BJ (cell line): ENCODE data around the gene CSE1L. TPM values are rescaled to one million over a fixed set of nuclear protein-coding genes. Genes with fewer than 3 reads are reported as not detected.

Experiments
- CTCF ChIA-PET: fragments of 350-600 bp; formaldehyde crosslinking; extraction: SDS; loops from one replicate; lab custom pipeline; 2021; ENCODE audit warnings: antibody characterized with exemption, inconsistent platforms; lab: Yijun Ruan, JAX
- POLR2A ChIA-PET: fragments of 300-600 bp; sonication (Branson Sonifier 250); formaldehyde crosslinking; extraction: SDS; loops from one replicate; lab custom pipeline; 2021; ENCODE audit warnings: antibody characterized with exemption; lab: Charles Lee
- DNase-seq: peaks from one replicate; pipeline ENCODE4 v3.0.0-alpha.2; 2011; ENCODE audit warnings: low read depth
- H3K27me3 ChIP-seq: 2 replicates; pipeline ENCODE4 v1.6.0; 2011; ENCODE audit warnings: low read length; ENCODE audit not compliant: control insufficient read depth, insufficient read depth
- H3K36me3 ChIP-seq: 2 replicates; pipeline ENCODE4 v1.5.1; 2011; ENCODE audit warnings: low read length; ENCODE audit not compliant: control insufficient read depth, insufficient read depth
- H3K4me3 ChIP-seq: 2 replicates; pipeline ENCODE4 v1.5.1; 2011; ENCODE audit warnings: low read depth, mild to moderate bottlenecking, control low read depth, low read length
- polyA plus RNA-seq: library from polyadenylated mRNA; depleted of rRNA; stranded (reverse); fragments of >200 nt; gene quantifications from 2 replicates; pipeline ENCODE4 v1.2.3, GENCODE V29; 2011; rRNA removed
- small RNA-seq: library from RNA; depleted of rRNA; stranded (forward); fragments of <200 nt; gene quantifications from one replicate; pipeline ENCODE3, GENCODE V24; 2012; ENCODE audit warnings: low replicate concordance, low read depth; ENCODE audit not compliant: insufficient read length
- TF ChIP-seq, protein P1 (sequence below): IDR thresholded peaks from 2 replicates; pipeline ENCODE4 v1.5.1; 2011; ENCODE audit warnings: low read depth, mild to moderate bottlenecking, control low read depth, inconsistent platforms, low read length, moderate library complexity; ENCODE audit not compliant: insufficient read depth

CSE1L gene
- polyA plus RNA-seq, 1 experiment: 21.7 TPM

DNA sequence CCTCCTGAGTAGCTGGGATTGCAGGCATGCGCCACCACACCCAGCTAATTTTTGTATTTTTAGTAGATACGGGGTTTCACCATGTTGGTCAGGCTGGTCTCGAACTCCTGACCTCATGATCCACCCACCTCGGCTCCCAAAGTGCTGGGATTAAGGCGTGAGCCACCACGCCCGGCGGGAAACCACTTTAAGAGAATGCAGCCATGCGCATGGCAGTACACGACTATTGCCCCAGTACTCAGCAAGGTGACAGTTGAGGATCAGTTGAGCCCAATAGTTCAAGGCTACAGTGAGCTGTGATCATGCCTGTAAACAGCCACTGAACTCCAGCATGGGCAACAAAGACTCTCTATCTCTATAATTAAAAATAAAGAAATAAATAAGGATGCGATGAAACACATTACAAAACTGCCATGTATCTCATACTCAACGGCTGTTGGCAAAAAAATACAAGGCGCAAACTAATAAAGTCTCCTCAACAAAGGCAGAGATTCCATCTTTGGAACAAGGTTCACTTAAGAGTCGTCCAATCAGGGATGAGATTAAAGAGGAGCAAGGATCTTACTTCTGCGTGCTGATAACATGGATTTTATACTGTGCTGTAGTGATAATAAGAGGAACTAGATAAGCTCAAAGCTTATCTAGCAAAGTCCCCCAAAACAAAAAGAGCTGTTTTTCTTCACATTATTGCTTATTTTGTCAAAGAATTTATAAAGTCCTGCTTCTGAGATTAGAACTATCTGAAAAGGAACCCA lies 90.9 kb downstream of the CSE1L start:
- Histone ChIP-seq H3K36me3 (peaks cover 8% of the 10 kb centered on the region), H3K27me3 (no peaks in the 10 kb centered on the region), H3K4me3 (no peak overlapping the region)
- CTCF ChIA-PET: interaction anchor here (1.0 to 8.0 kb wide), 2 partner anchors 9 to 77 kb away, joined by 4 to 137 read pairs; no protein-coding TSS in a partner anchor
- no peak for DNase-seq
- TF ChIP-seq, protein P1, sequence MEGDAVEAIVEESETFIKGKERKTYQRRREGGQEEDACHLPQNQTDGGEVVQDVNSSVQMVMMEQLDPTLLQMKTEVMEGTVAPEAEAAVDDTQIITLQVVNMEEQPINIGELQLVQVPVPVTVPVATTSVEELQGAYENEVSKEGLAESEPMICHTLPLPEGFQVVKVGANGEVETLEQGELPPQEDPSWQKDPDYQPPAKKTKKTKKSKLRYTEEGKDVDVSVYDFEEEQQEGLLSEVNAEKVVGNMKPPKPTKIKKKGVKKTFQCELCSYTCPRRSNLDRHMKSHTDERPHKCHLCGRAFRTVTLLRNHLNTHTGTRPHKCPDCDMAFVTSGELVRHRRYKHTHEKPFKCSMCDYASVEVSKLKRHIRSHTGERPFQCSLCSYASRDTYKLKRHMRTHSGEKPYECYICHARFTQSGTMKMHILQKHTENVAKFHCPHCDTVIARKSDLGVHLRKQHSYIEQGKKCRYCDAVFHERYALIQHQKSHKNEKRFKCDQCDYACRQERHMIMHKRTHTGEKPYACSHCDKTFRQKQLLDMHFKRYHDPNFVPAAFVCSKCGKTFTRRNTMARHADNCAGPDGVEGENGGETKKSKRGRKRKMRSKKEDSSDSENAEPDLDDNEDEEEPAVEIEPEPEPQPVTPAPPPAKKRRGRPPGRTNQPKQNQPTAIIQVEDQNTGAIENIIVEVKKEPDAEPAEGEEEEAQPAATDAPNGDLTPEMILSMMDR: no peak
- POLR2A ChIA-PET: no interaction called here

DNA sequence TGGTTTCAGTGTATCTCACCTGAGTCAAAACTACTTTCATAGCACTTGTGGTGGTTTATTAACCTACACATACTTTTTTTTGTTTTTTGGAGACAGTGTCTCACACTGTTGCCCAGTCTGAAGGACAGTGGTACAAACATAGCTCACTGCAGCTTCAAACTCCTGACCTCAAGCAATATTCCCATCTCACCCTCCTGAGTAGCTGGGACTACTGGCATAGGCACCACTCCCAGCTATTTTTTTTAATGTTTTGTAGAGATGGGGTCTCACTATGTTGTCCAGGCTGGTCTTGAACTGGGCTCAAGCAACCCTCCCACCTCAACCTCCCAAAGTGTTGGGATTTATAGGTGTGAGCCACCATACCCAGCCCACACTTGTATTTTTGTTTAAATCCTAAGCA lies 92.3 kb downstream of the CSE1L start:
- no peak overlapping the region for H3K4me3 ChIP-seq
- H3K36me3 ChIP-seq: peaks cover 5% of the 10 kb centered on the region
- CTCF ChIA-PET: interaction anchor here (8.0 kb wide), 1 partner anchor 75 kb away, joined by 137 read pairs; no protein-coding TSS in a partner anchor
- TF ChIP-seq, protein P1: no peak
- POLR2A ChIA-PET: no interaction called here
- no peaks in the 10 kb centered on the region for H3K27me3 ChIP-seq
- DNase-seq: no peak

DNA sequence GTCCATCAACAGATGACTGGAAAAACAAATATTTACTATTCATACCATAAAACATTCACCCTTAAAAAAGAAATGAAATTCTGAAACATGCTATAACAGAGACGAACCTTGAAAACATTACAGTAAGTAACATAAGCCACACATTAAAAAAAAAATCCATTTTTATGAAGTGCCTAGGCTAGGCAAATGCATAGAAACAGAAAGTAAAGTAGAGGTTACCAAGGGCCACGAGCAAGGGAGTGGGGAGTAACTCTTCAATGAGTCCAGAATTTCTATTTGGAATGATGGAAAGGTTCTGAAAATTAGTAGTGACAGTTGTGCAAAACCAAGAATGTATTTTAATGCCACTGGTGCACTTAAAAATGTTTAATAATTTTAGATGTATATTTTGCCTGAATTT lies 94.3 kb downstream of the CSE1L start:
- POLR2A ChIA-PET: no interaction called here
- DNase-seq: no peak
- H3K36me3 ChIP-seq: peaks cover 3% of the 10 kb centered on the region
- CTCF ChIA-PET: interaction anchor here (0.6 to 0.7 kb wide), 2 partner anchors 19 to 36 kb away, joined by 3 to 4 read pairs; no protein-coding TSS in a partner anchor
- TF ChIP-seq, protein P1: no peak
- no peak overlapping the region for H3K4me3 ChIP-seq
- no peaks in the 10 kb centered on the region for H3K27me3 ChIP-seq

DNA sequence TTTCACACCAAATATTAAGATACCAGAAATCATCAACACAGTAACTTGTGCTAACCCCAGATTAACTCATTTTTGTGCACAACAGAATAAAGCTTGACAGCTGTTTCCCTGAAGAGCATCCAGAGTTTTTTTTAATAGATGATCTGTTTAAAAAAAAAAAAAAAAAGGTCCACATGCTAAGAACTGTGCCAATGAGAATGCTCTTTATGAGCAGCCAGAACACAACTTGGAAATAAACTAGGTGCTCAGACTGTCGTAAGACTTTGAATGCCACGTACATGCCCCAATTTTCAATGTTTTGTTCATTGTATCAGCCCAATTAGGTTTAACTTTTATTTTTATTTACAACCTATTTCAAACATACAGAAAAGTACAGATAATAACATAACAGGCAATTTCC lies 94.7 kb downstream of the CSE1L start:
- ChIA-PET POLR2A (no interaction called here), CTCF (interaction anchor here (0.6 kb wide), 1 partner anchor 19 kb away, joined by 3 read pairs; no protein-coding TSS in a partner anchor)
- Histone ChIP-seq H3K27me3 (no peaks in the 10 kb centered on the region), H3K36me3 (peaks cover 3% of the 10 kb centered on the region), H3K4me3 (no peak overlapping the region)
- TF ChIP-seq, protein P1: no peak
- no peak for DNase-seq

Small RNA genes lying within 50 kb of the gene (small RNA-seq; reads per million reads assigned to genes)
- gene SNAP23P1: not detected

Other genes starting within 250 kb of the CSE1L start
- 0.75 and 1.3 TPM in 2 replicates for gene PREX1, start 218.3 kb upstream of the CSE1L start, polyA plus RNA-seq
- gene ARFGEF2, start 124.6 kb upstream of the CSE1L start, polyA plus RNA-seq: 15.5 and 20.0 TPM in 2 replicates
- gene STAU1, start 142.0 kb downstream of the CSE1L start, polyA plus RNA-seq: 49.3 and 67.3 TPM in 2 replicates
- gene DDX27, start 173.1 kb downstream of the CSE1L start, polyA plus RNA-seq: 26.3 and 31.9 TPM in 2 replicates
- 11.2 and 12.8 TPM in 2 replicates for gene ZNFX1, start 231.7 kb downstream of the CSE1L start, polyA plus RNA-seq